ENCODE results near the gene PIPOX.

DNA sequence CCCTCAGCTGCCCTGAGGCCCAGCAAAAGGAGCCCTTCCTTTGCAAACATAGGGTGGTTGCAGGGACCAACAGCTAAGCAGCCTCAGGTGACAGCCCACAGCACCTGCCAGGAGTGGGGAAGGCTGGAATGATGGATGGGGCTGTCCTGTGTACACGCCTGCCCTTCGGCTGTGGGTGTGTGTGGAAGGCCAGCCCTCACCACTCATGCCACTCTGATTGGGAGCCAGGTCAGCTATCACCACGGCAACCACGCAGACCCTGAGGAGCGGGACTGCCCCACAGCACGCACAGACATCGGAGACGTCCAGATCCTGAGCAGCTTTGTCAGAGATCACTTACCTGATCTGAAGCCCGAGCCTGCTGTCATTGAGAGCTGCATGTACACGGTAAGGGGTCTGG lies 11.9 kb downstream of the PIPOX start:
- TF ChIP-seq CTCF (IDR thresholded peaks at IDR 0.05; ENCODE audit: low read depth, low read length, poor library complexity, severe bottlenecking) (no peak), EZH2phosphoT487 (IDR thresholded peaks at IDR 0.05; ENCODE audit: borderline replicate concordance, low read length) (no peak)

All from DOHH2 (cell line).